ENCODE data around the gene TBX20. TPM values are rescaled to one million over a fixed set of nuclear protein-coding genes. Genes with fewer than 3 reads are reported as not detected.

The TBX20 gene
- total RNA-seq, 2 donors from 2014 or later = 0.27 TPM; not detected in 1

GRCh38 chr7:35250452-35250851, 3.4 kb downstream of the TBX20 start:
- no peak for DNase-seq
- Histone ChIP-seq H3K36me3 (no peaks in the 10 kb centered on the region), H3K9me3 (no peaks in the 10 kb centered on the region), H3K4me3 (no peak overlapping the region), H3K4me1 (peaks cover 8% of the 10 kb centered on the region), H3K27me3 (peaks cover 62% of the 10 kb centered on the region), H3K9ac (ENCODE audit: low read depth in 2 of 2, low read length in 2 of 2) (no peak overlapping the region), H3K27ac (no peak overlapping the region)
- intact Hi-C loops (cut with DNase I) = no loop called here
- TF ChIP-seq CTCF (IDR thresholded peaks at IDR 0.05) = no peak

GRCh38 chr7:35249537-35249907, 4.4 kb downstream of the TBX20 start:
- Histone ChIP-seq H3K36me3 (no peaks in the 10 kb centered on the region), H3K27ac (no peak overlapping the region), H3K27me3 (peaks cover 53% of the 10 kb centered on the region), H3K4me1 (peaks cover 8% of the 10 kb centered on the region), H3K9me3 (no peaks in the 10 kb centered on the region), H3K9ac (ENCODE audit: low read depth in 2 of 2, low read length in 2 of 2) (no peak overlapping the region), H3K4me3 (no peak overlapping the region)
- DNase-seq = no peak
- no peak for TF ChIP-seq CTCF (IDR thresholded peaks at IDR 0.05)
- intact Hi-C loops (cut with DNase I) = no loop called here

GRCh38 chr7:35248576-35249536, 5.0 kb downstream of the TBX20 start:
- Histone ChIP-seq H3K4me3 (no peak overlapping the region), H3K27me3 (peaks cover 50% of the 10 kb centered on the region), H3K9me3 (no peaks in the 10 kb centered on the region), H3K4me1 (peaks cover 8% of the 10 kb centered on the region), H3K36me3 (no peaks in the 10 kb centered on the region), H3K9ac (ENCODE audit: low read depth in 2 of 2, low read length in 2 of 2) (no peak overlapping the region), H3K27ac (no peak overlapping the region)
- TF ChIP-seq CTCF (IDR thresholded peaks at IDR 0.05) = no peak
- DNase-seq = no peak
- intact Hi-C loops (cut with DNase I) = no loop called here

GRCh38 chr7:35246819-35247218, 7.1 kb downstream of the TBX20 start:
- H3K36me3 ChIP-seq = no peaks in the 10 kb centered on the region
- no peak overlapping the region for H3K9ac ChIP-seq (ENCODE audit: low read depth in 2 of 2, low read length in 2 of 2)
- H3K4me3 ChIP-seq = no peak overlapping the region
- no peaks in the 10 kb centered on the region for H3K9me3 ChIP-seq
- DNase-seq = no peak
- H3K4me1 ChIP-seq = no peaks in the 10 kb centered on the region
- H3K27me3 ChIP-seq = peaks cover 38% of the 10 kb centered on the region
- no peak for TF ChIP-seq CTCF (IDR thresholded peaks at IDR 0.05)
- intact Hi-C loops (cut with DNase I) = no loop called here
- H3K27ac ChIP-seq = no peak overlapping the region

GRCh38 chr7:35241884-35242283, 12.0 kb downstream of the TBX20 start:
- H3K27ac ChIP-seq = no peak overlapping the region
- H3K27me3 ChIP-seq = peaks cover 9% of the 10 kb centered on the region
- no peak for TF ChIP-seq CTCF (IDR thresholded peaks at IDR 0.05)
- no peak overlapping the region for H3K9ac ChIP-seq (ENCODE audit: low read depth in 2 of 2, low read length in 2 of 2)
- intact Hi-C loops (cut with DNase I) = no loop called here
- no peaks in the 10 kb centered on the region for H3K36me3 ChIP-seq
- no peaks in the 10 kb centered on the region for H3K4me1 ChIP-seq
- no peak for DNase-seq
- H3K4me3 ChIP-seq = no peak overlapping the region
- H3K9me3 ChIP-seq = no peaks in the 10 kb centered on the region

All from colonic mucosa (tissue), 4 donors.